Skeletal muscle tissue (tissue), 4 donors: ENCODE data around the gene HVCN1. TPM values are rescaled to one million over a fixed set of nuclear protein-coding genes. Genes with fewer than 3 reads are reported as not detected.

Experiments used
- H3K27ac ChIP-seq: one replicate; pipeline ENCODE4 v1.7.0; 2013; ENCODE audit warnings: mild to moderate bottlenecking, low read depth, low read length, inconsistent platforms
- H3K27me3 ChIP-seq, 3 donors: one replicate each; pipeline ENCODE4 v1.7.0; 2013; ENCODE audit warnings: low read length in 3 of 3; ENCODE audit not compliant: control insufficient read depth in 3 of 3, insufficient read depth in 3 of 3
- H3K36me3 ChIP-seq, 3 donors: one replicate each; pipeline ENCODE4 v1.7.0; 2013; ENCODE audit warnings: low read length in 3 of 3; ENCODE audit not compliant: control insufficient read depth in 3 of 3, insufficient read depth in 3 of 3
- H3K4me1 ChIP-seq, 3 donors: one replicate each; pipeline ENCODE4 v1.7.0; 2013; ENCODE audit warnings: low read length in 3 of 3, mild to moderate bottlenecking in 3 of 3; ENCODE audit not compliant: control insufficient read depth in 3 of 3, insufficient read depth in 3 of 3
- H3K4me3 ChIP-seq, 3 donors: one replicate each; pipeline ENCODE4 v1.7.0; 2013; ENCODE audit warnings: low read length in 3 of 3
- H3K9ac ChIP-seq, 3 donors: one replicate each; pipeline ENCODE4 v1.7.0; 2013; ENCODE audit warnings: low read length in 3 of 3, mild to moderate bottlenecking in 3 of 3, moderate library complexity in 2 of 3, low read depth in 1 of 3
- H3K9me3 ChIP-seq, 3 donors: one replicate each; pipeline ENCODE4 v1.7.0; 2013; ENCODE audit warnings: low read length in 3 of 3; ENCODE audit not compliant: control insufficient read depth in 3 of 3
- total RNA-seq: library from RNA; depleted of rRNA; stranded (reverse); fragments of >200 nt; gene quantifications from one replicate; pipeline ENCODE4 v1.2.3, GENCODE V29; 2014
- donor health status: Osteomylitis.

HVCN1 gene
- total RNA-seq, 1 donor from 2014 or later, result 5.2 TPM

- H3K27me3 ChIP-seq, result no peaks in the 10 kb centered on the region
- H3K9ac ChIP-seq, result no peak overlapping the region
- no peak overlapping the region for H3K4me3 ChIP-seq
- H3K4me1 ChIP-seq, result peaks cover 15 to 36% (median 18%) of the 10 kb centered on the region in 3 donors
- peaks cover 0 to 4% (median 3%) of the 10 kb centered on the region in 3 donors for H3K36me3 ChIP-seq
- no peaks in the 10 kb centered on the region for H3K9me3 ChIP-seq
- H3K27ac ChIP-seq, result no peak overlapping the region
Observed at GRCh38 chr12:110636516-110636915, 52.4 kb downstream of the HVCN1 start.

GRCh38 chr12:110635055-110635454 is 53.9 kb downstream of the HVCN1 start:
- H3K36me3 ChIP-seq, result peaks cover 0 to 4% (median 3%) of the 10 kb centered on the region in 3 donors
- H3K4me1 ChIP-seq, result peaks cover under 1 to 21% (median 10%) of the 10 kb centered on the region in 3 donors
- no peak overlapping the region for H3K4me3 ChIP-seq
- no peaks in the 10 kb centered on the region for H3K27me3 ChIP-seq
- no peaks in the 10 kb centered on the region for H3K9me3 ChIP-seq
- no peak overlapping the region for H3K27ac ChIP-seq
- H3K9ac ChIP-seq, result no peak overlapping the region

GRCh38 chr12:110627500-110628195 is 61.3 kb downstream of the HVCN1 start:
- Histone ChIP-seq H3K9ac (no peak overlapping the region), H3K4me1 (no peaks in the 10 kb centered on the region), H3K4me3 (no peak overlapping the region), H3K36me3 (peaks cover 0 to 7% (median 4%) of the 10 kb centered on the region in 3 donors), H3K27ac (no peak overlapping the region), H3K27me3 (no peaks in the 10 kb centered on the region), H3K9me3 (no peaks in the 10 kb centered on the region)

- no peaks in the 10 kb centered on the region for H3K9me3 ChIP-seq
- H3K4me1 ChIP-seq, result no peaks in the 10 kb centered on the region
- no peak overlapping the region for H3K9ac ChIP-seq
- H3K27me3 ChIP-seq, result no peaks in the 10 kb centered on the region
- H3K27ac ChIP-seq, result no peak overlapping the region
- no peak overlapping the region for H3K4me3 ChIP-seq
- H3K36me3 ChIP-seq, result peaks cover 0 to 4% (median 3%) of the 10 kb centered on the region in 3 donors
Observed at GRCh38 chr12:110622582-110622981, 66.3 kb downstream of the HVCN1 start.

- peaks cover 0 to 10% (median 4%) of the 10 kb centered on the region in 3 donors for H3K36me3 ChIP-seq
- H3K27ac ChIP-seq, result no peak overlapping the region
- H3K4me3 ChIP-seq, result no peak overlapping the region
- no peaks in the 10 kb centered on the region for H3K9me3 ChIP-seq
- H3K27me3 ChIP-seq, result no peaks in the 10 kb centered on the region
- no peak overlapping the region for H3K9ac ChIP-seq
- peaks cover under 1 to 3% (median 2%) of the 10 kb centered on the region in 3 donors for H3K4me1 ChIP-seq
Observed at GRCh38 chr12:110619534-110619953, 69.4 kb downstream of the HVCN1 start.

GRCh38 chr12:110616471-110617115 is 72.3 kb downstream of the HVCN1 start:
- H3K36me3 ChIP-seq, result peaks cover 0 to 7% (median 0%) of the 10 kb centered on the region in 3 donors

GRCh38 chr12:110615171-110615570 is 73.7 kb downstream of the HVCN1 start:
- H3K27me3 ChIP-seq, result no peaks in the 10 kb centered on the region
- H3K9me3 ChIP-seq, result no peaks in the 10 kb centered on the region
- H3K36me3 ChIP-seq, result peaks cover 0 to 7% (median 0%) of the 10 kb centered on the region in 3 donors
- H3K4me1 ChIP-seq, result peaks cover 6 to 8% (median 8%) of the 10 kb centered on the region in 3 donors
- H3K9ac ChIP-seq, result no peak overlapping the region
- no peak overlapping the region for H3K4me3 ChIP-seq
- no peak overlapping the region for H3K27ac ChIP-seq

More at GRCh38 chr12:110616471-110617115, 72.3 kb downstream of the HVCN1 start:
- H3K27ac ChIP-seq, result no peak overlapping the region
- no peak overlapping the region for H3K4me3 ChIP-seq
- H3K9ac ChIP-seq, result no peak overlapping the region
- peaks cover 6 to 8% (median 8%) of the 10 kb centered on the region in 3 donors for H3K4me1 ChIP-seq
- no peaks in the 10 kb centered on the region for H3K9me3 ChIP-seq
- H3K27me3 ChIP-seq, result no peaks in the 10 kb centered on the region

GRCh38 chr12:110613771-110614684 is 74.9 kb downstream of the HVCN1 start, which contains the start of gene TCTN1:
Gene TCTN1, plus strand, starts transcription at chr12:110614129. Its CDS starts 54 bp downstream, at chr12:110614183.
- peak within 1 kb of the TSS; percentile 28 for H3K27ac ChIP-seq
- H3K9ac ChIP-seq, result peak within 1 kb of the TSS; percentile 78 to 85 (median 81)
- H3K4me3 ChIP-seq, result peak within 1 kb of the TSS; percentile 85 to 91 (median 89)
- H3K9me3 ChIP-seq, result no peaks in the 10 kb centered on the region
- H3K36me3 ChIP-seq, result peaks cover 0 to 7% (median 0%) of the 10 kb centered on the region in 3 donors
- no peaks in the 10 kb centered on the region for H3K27me3 ChIP-seq
- peaks cover 6 to 8% (median 8%) of the 10 kb centered on the region in 3 donors for H3K4me1 ChIP-seq

- H3K4me3 ChIP-seq, result peak overlapping the region; percentile 85 to 91 (median 89)
- H3K9ac ChIP-seq, result peak overlapping the region; percentile 70 to 85 (median 81)
- H3K27ac ChIP-seq, result peak overlapping the region; percentile 28
- H3K4me1 ChIP-seq, result peaks cover 6 to 8% (median 8%) of the 10 kb centered on the region in 3 donors
- H3K36me3 ChIP-seq, result peaks cover 0 to 7% (median 0%) of the 10 kb centered on the region in 3 donors
- no peaks in the 10 kb centered on the region for H3K9me3 ChIP-seq
- H3K27me3 ChIP-seq, result no peaks in the 10 kb centered on the region
Observed at GRCh38 chr12:110613071-110613770, 75.7 kb downstream of the HVCN1 start.
